Chondrocyte (in vitro differentiated cells): ENCODE measurements around the gene CNNM2. TPM values are rescaled to one million over a fixed set of nuclear protein-coding genes. Genes with fewer than 3 reads are reported as not detected.
A peak's percentile ranks its signal among the peaks of the same experiment; 100 is the strongest.
"Not testable (repeated sequence)": the region's sequence is repeated elsewhere in the genome, so short reads cannot be mapped to it uniquely, and the experiment has no call there.

Experiments used
- DNase-seq: peaks from one replicate; pipeline ENCODE4 v3.0.0; 2021; ENCODE audit warnings: mixed read lengths, low spot score
- H3K27ac Mint-ChIP-seq: one replicate; pipeline ENCODE4 v1.8.0; 2021; ENCODE audit warnings: mild to moderate bottlenecking, moderate library complexity, mixed read lengths; ENCODE audit not compliant: unreplicated experiment
- H3K27me3 Mint-ChIP-seq: 2 replicates; pipeline ENCODE4 v1.8.0; 2021; ENCODE audit warnings: low read depth, mixed read lengths
- H3K36me3 Mint-ChIP-seq: 2 replicates; pipeline ENCODE4 v1.8.0; 2021; ENCODE audit warnings: low read depth, mixed read lengths
- H3K4me1 Mint-ChIP-seq: 2 replicates; pipeline ENCODE4 v1.8.0; 2021; ENCODE audit warnings: low read depth, mild to moderate bottlenecking, mixed read lengths
- H3K4me3 Mint-ChIP-seq: one replicate; pipeline ENCODE4 v1.8.0; 2021; ENCODE audit warnings: mild to moderate bottlenecking, moderate library complexity, mixed read lengths; ENCODE audit not compliant: unreplicated experiment
- H3K9me3 Mint-ChIP-seq: 2 replicates; pipeline ENCODE4 v1.8.0; 2021; ENCODE audit warnings: low read depth, mixed read lengths
- total RNA-seq: library from RNA; stranded (reverse); gene quantifications from 3 replicates; pipeline ENCODE4 v1.2.1, GENCODE V29; 2021
- TF ChIP-seq, protein P1 (sequence below): fragments of 200-600 bp; sonication (generic); IDR thresholded peaks from 2 replicates; pipeline ENCODE4 v1.5.0; 2021; ENCODE audit warnings: antibody characterized with exemption, mild to moderate bottlenecking, moderate library complexity

The CNNM2 gene
- total RNA-seq, 1 donor from 2014 or later, result 36.8 TPM

DNA sequence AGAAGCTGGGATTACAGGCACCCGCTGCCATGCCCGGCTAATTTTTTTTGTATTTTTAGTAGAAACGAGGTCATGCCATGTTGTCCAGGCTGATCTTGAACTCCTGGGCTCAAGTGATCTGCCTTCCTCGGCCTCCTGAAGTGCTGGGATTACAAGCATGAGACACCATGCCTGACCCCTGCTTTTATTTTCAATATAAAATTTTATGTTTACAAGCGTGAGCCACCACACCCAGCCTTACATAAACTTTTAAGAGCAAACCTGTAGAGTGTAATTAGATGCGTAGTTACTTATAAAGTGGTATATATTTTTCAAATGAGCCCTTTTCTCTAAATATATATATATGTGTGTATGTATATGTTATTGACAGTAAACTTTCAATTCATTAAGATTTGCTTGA, 8.7 kb downstream of the CNNM2 start:
- H3K4me3 Mint-ChIP-seq, result no peak overlapping the region
- H3K9me3 Mint-ChIP-seq, result peaks cover 3% of the 10 kb centered on the region
- peak overlapping the region; percentile 45 for H3K27ac Mint-ChIP-seq
- H3K4me1 Mint-ChIP-seq, result peaks cover 29% of the 10 kb centered on the region
- DNase-seq, result no peak
- TF ChIP-seq, protein P1, sequence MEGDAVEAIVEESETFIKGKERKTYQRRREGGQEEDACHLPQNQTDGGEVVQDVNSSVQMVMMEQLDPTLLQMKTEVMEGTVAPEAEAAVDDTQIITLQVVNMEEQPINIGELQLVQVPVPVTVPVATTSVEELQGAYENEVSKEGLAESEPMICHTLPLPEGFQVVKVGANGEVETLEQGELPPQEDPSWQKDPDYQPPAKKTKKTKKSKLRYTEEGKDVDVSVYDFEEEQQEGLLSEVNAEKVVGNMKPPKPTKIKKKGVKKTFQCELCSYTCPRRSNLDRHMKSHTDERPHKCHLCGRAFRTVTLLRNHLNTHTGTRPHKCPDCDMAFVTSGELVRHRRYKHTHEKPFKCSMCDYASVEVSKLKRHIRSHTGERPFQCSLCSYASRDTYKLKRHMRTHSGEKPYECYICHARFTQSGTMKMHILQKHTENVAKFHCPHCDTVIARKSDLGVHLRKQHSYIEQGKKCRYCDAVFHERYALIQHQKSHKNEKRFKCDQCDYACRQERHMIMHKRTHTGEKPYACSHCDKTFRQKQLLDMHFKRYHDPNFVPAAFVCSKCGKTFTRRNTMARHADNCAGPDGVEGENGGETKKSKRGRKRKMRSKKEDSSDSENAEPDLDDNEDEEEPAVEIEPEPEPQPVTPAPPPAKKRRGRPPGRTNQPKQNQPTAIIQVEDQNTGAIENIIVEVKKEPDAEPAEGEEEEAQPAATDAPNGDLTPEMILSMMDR, result no peak
- no peaks in the 10 kb centered on the region for H3K27me3 Mint-ChIP-seq
- peaks cover 7% of the 10 kb centered on the region for H3K36me3 Mint-ChIP-seq

- TF ChIP-seq, protein P1, result no peak
- peaks cover 8% of the 10 kb centered on the region for H3K36me3 Mint-ChIP-seq
- H3K27ac Mint-ChIP-seq, result no peak overlapping the region
- no peak overlapping the region for H3K4me3 Mint-ChIP-seq
- peaks cover 23% of the 10 kb centered on the region for H3K4me1 Mint-ChIP-seq
- DNase-seq, result no peak
- H3K9me3 Mint-ChIP-seq, result peaks cover 4% of the 10 kb centered on the region
- no peaks in the 10 kb centered on the region for H3K27me3 Mint-ChIP-seq
Observed at GRCh38 chr10:102927311-102928010, 9.4 kb downstream of the CNNM2 start.

GRCh38 chr10:102928442-102928841, 10.3 kb downstream of the CNNM2 start:
- not testable (repeated sequence) for H3K9me3 Mint-ChIP-seq, H3K27me3 Mint-ChIP-seq, H3K36me3 Mint-ChIP-seq, DNase-seq, H3K4me3 Mint-ChIP-seq, H3K27ac Mint-ChIP-seq
- H3K4me1 Mint-ChIP-seq, result peaks cover 13% of the 10 kb centered on the region

DNA sequence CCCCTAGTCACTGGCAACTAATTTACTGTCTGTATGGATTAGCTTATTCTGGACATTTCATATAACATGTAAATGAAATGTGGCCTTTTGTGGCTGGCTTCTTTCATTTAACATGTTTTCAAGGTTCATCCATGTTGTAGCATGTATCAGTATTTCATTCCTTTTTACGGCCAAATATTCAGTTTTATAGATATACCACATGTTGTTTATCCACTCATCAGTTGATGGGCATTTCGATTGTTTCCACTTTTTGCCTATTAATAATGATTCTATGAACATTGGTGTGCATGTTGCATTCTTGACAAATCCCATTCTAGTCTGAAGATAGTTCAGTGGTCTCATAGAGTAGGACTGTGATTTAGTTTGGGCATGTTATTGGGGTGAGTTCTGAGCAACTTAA, 12.6 kb downstream of the CNNM2 start:
- no peak for DNase-seq

GRCh38 chr10:102931643-102932042, 13.5 kb downstream of the CNNM2 start:
- Mint-ChIP-seq H3K4me3 (no peak overlapping the region), H3K9me3 (peaks cover 4% of the 10 kb centered on the region), H3K27ac (no peak overlapping the region), H3K4me1 (no peaks in the 10 kb centered on the region), H3K36me3 (peaks cover 7% of the 10 kb centered on the region), H3K27me3 (no peaks in the 10 kb centered on the region)
- TF ChIP-seq, protein P1, result no peak
- no peak for DNase-seq

More for the DNA sequence above, 12.6 kb downstream of the CNNM2 start:
- H3K27ac Mint-ChIP-seq, result no peak overlapping the region
- no peak overlapping the region for H3K4me3 Mint-ChIP-seq
- H3K36me3 Mint-ChIP-seq, result peaks cover 7% of the 10 kb centered on the region
- H3K27me3 Mint-ChIP-seq, result no peaks in the 10 kb centered on the region
- H3K9me3 Mint-ChIP-seq, result peaks cover 4% of the 10 kb centered on the region
- TF ChIP-seq, protein P1, result no peak
- H3K4me1 Mint-ChIP-seq, result no peaks in the 10 kb centered on the region

DNA sequence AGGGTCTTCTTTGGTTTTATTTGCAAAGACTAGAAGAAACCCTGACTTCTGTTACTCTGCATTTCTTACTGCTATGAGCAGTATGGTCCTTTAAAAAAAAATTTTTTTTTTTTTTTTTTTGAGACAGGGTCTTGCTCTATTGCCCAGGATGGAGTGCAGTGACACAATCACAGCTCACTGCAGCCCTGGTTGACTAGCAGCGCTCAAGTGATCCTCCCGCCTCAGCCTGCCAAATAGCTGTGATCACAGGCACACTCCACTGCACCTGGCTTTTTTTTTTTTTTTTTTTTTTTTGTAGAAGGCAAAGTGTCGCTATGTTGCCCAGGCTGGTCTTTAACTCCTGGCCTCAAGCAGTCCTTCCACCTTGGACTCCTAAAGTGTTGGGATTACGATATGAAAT, 17.4 kb downstream of the CNNM2 start:
- no peak overlapping the region for H3K4me3 Mint-ChIP-seq
- TF ChIP-seq, protein P1, result no peak
- H3K36me3 Mint-ChIP-seq, result peaks cover 6% of the 10 kb centered on the region
- peaks cover 4% of the 10 kb centered on the region for H3K9me3 Mint-ChIP-seq
- DNase-seq, result no peak
- no peak overlapping the region for H3K27ac Mint-ChIP-seq
- no peaks in the 10 kb centered on the region for H3K4me1 Mint-ChIP-seq
- no peaks in the 10 kb centered on the region for H3K27me3 Mint-ChIP-seq
